Large intestine (tissue), 3 donors: ENCODE results near the gene SPPL2B. TPM values are rescaled to one million over a fixed set of nuclear protein-coding genes. Genes with fewer than 3 reads are reported as not detected.
A peak's percentile ranks its signal among the peaks of the same experiment; 100 is the strongest.
"Not testable (repeated sequence)": the region's sequence is repeated elsewhere in the genome, so short reads cannot be mapped to it uniquely, and the experiment has no call there.

Experiments
- DNase-seq, 2 donors: peaks; one replicate each; pipeline versions ENCODE4 v3.0.0 to v3.0.0-alpha.2; 2013
- H3K27ac ChIP-seq: one replicate; pipeline ENCODE4 v1.5.1; 2013; ENCODE audit warnings: low read length
- H3K27me3 ChIP-seq: 2 replicates; pipeline ENCODE4 v1.6.1; 2013; ENCODE audit warnings: low read length; ENCODE audit not compliant: control insufficient read depth, insufficient read depth
- H3K36me3 ChIP-seq: 2 replicates; pipeline ENCODE4 v1.6.1; 2013; ENCODE audit warnings: low read length; ENCODE audit not compliant: control insufficient read depth, insufficient read depth
- H3K4me1 ChIP-seq: one replicate; pipeline ENCODE4 v1.6.1; 2013; ENCODE audit warnings: low read length; ENCODE audit not compliant: control insufficient read depth, insufficient read depth
- H3K4me3 ChIP-seq: one replicate; pipeline ENCODE4 v1.5.1; 2013; ENCODE audit warnings: low read length
- H3K9me3 ChIP-seq: one replicate; pipeline ENCODE4 v1.6.1; 2013; ENCODE audit warnings: mild to moderate bottlenecking, low read depth, low read length, moderate library complexity; ENCODE audit not compliant: control insufficient read depth
- WGBS: methylation state at CpG from one replicate; pipeline ENCODE4 v1.1.5; 2013; ENCODE audit warnings: low lambda C conversion rate; ENCODE audit not compliant: insufficient coverage; 5-methylcytosine and 5-hydroxymethylcytosine counted together
- polyA plus RNA-seq: library from polyadenylated mRNA; unstranded; fragments of 120-200 nt; gene quantifications from one replicate; pipeline ENCODE4 v1.2.1, GENCODE V29; 2013

The SPPL2B gene
- polyA plus RNA-seq, 1 donor: 112 TPM

DNA sequence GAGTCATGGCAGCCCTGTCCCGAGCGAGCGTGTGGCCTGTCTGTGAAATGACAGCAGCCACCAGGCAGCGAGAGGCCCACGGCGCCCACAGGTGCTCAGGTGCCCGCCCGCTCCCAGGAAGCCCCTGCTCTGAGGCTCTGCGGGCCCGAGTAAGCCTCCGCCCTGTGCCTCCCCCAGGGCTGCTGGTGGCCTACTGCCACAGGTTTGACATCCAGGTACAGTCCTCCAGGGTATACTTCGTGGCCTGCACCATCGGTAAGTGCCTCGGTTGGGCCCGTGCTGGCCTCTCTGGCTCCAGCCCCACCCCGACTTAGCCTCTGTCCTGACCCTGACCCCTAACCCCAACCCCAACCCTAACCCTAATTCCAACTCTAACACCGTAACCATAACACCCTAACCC, 16.6 kb downstream of the SPPL2B start:
- H3K27me3 ChIP-seq: no peaks in the 10 kb centered on the region
- DNase-seq: no peak
- H3K27ac ChIP-seq: no peak overlapping the region
- H3K4me3 ChIP-seq: no peak overlapping the region
- WGBS: no CpG with 5 or more reads among the region's 17 CpGs
- H3K36me3 ChIP-seq: peaks cover 63% of the 10 kb centered on the region
- no peaks in the 10 kb centered on the region for H3K9me3 ChIP-seq
- H3K4me1 ChIP-seq: no peaks in the 10 kb centered on the region

DNA sequence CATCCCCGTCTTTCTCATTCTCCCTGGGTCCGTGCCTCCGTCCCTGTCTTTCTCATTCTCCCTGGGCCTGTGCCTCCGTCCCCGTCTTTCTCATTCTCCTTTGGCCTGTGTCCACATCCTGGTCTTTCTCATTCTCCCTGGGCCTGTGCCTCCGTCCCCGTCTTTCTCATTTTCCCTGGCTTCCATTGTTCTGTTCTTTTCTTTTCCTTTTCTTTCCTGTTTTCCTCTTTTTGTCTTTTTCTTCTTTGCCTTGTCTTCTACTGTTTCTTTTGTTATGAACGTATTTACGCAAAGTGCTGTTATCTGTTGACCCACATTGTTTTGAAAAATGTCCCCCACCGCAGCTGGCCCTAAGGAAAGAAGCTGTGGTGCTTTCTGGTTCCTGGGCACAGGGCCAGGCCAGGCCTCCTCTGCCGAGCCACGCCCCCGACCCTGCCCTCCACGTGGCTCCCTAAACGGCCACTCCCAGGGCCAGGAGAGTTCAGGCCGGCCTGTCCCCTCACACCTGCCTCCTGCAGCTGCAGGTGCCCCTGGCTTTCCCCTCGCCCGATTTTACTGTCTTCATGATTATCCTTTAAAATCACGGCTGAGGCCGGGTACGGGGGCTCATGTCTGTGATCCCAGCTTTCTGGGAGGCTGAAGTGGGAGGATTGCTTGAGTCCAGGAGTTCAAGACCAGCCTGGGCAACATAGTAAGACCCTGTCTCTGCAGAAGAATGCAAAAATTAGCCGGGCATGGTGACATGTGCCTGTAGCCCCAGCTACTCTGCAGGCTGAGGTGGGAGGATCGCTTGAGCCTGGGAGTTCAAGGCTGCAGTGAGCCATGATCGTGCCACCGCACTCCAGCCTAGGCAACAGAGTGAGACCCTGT, 17.5 kb downstream of the SPPL2B start:
- WGBS: 69% methylated on average over 8 of the region's 25 CpGs
- no peak overlapping the region for H3K27ac ChIP-seq
- H3K27me3 ChIP-seq: no peaks in the 10 kb centered on the region
- H3K4me1 ChIP-seq: no peaks in the 10 kb centered on the region
- H3K36me3 ChIP-seq: peaks cover 62% of the 10 kb centered on the region
- H3K4me3 ChIP-seq: no peak overlapping the region
- DNase-seq: peak; percentile 41 to 63
- H3K9me3 ChIP-seq: no peaks in the 10 kb centered on the region

DNA sequence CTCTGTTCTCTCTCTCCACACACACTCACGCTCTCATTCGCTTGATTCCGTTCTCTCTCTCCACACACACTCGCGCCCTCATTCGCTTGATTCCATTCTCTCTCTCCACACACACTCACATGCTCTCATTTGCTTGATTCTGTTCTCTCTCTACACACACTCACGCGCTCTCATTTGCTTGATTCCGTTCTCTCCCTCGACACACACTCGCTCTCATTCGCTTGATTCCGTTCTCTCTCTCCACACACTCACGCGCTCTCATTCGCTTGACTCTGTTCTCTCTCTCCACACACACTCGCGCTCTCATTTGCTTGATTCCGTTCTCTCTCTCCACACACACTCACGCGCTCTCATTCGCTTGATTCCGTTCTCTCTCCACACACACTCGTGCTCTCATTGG, 21.3 kb downstream of the SPPL2B start:
- DNase-seq, H3K9me3 ChIP-seq, H3K4me3 ChIP-seq, H3K27me3 ChIP-seq, H3K4me1 ChIP-seq, H3K27ac ChIP-seq: not testable (repeated sequence)
- peaks cover 63% of the 10 kb centered on the region for H3K36me3 ChIP-seq
- 99% methylated on average over 21 of the region's 24 CpGs for WGBS

DNA sequence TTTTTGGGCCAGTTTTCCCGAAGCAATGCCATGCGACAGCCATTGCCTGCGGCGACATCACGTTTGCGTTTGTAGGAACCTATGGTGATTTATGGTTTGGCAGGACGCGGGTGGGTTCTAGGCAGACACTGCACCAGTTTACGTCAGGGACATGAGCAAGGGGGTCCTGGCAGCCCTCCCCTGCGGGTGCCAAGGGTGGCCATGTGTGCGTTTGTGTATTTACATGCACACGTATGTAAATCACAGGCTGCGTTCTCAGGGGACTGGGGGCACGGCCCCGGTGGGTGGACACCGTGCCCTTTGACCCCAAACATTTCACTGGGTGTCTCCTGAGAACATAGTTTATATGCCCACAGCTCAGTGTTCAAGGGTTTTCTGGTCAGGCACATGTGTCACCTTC, 22.2 kb downstream of the SPPL2B start:
- Histone ChIP-seq H3K27ac (no peak overlapping the region), H3K4me3 (no peak overlapping the region), H3K27me3 (no peaks in the 10 kb centered on the region), H3K36me3 (peaks cover 57% of the 10 kb centered on the region), H3K9me3 (no peaks in the 10 kb centered on the region), H3K4me1 (no peaks in the 10 kb centered on the region)
- no peak for DNase-seq
- no CpG with 5 or more reads among the region's 16 CpGs for WGBS

- H3K4me3 ChIP-seq: no peak overlapping the region
- no peaks in the 10 kb centered on the region for H3K9me3 ChIP-seq
- H3K36me3 ChIP-seq: peaks cover 55% of the 10 kb centered on the region
- no peak overlapping the region for H3K27ac ChIP-seq
- H3K27me3 ChIP-seq: no peaks in the 10 kb centered on the region
- no peak for DNase-seq
- H3K4me1 ChIP-seq: no peaks in the 10 kb centered on the region
- no CpG with 5 or more reads among the region's 28 CpGs for WGBS
These were observed 23.1 kb downstream of the SPPL2B start for GRCh38 chr19:2351591-2351990.

GRCh38 chr19:2352121-2352520, 23.6 kb downstream of the SPPL2B start:
- no peak for DNase-seq
- Histone ChIP-seq H3K36me3 (peaks cover 53% of the 10 kb centered on the region), H3K4me1 (no peaks in the 10 kb centered on the region), H3K27me3 (no peaks in the 10 kb centered on the region), H3K9me3 (no peaks in the 10 kb centered on the region), H3K4me3 (no peak overlapping the region), H3K27ac (no peak overlapping the region)
- WGBS: no CpG with 5 or more reads among the region's 24 CpGs

DNA sequence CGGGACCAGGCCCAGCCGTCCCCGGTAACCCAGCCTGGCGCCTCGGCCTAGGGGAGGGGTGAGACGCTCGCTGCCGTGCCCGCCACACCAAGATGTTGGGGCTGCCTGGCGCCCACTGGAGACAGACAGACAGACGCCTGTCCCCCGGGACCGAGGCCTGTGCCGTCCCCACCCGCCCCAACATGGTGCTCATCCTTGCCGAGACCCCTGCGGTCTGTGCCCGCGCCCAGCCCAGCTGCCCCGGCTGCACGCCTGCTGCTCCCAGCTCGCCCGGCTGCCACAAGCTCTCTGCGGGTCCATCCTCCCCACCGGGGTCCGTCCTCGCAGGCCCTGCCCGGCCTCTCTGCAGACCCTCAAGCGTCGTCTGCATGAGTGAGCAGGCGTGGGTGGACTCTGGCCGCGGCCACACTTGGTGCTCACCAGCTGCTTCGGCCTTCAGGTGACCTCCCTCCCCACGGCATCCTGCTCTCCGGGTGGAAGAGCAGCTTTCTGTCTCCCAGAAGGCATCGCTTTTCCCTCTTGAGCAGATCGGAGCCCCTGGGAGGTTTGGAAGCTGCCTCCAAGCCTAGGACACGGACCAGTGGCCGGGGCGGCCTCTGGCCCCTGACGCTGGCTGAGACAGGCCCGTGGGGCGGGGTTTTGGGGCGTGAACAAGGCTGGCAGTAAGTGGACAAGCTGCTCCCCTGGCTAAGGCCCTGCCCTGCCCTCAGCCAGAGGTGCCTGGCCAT, 24.8 kb downstream of the SPPL2B start:
- DNase-seq: no peak
- H3K4me3 ChIP-seq: no peak overlapping the region

DNA sequence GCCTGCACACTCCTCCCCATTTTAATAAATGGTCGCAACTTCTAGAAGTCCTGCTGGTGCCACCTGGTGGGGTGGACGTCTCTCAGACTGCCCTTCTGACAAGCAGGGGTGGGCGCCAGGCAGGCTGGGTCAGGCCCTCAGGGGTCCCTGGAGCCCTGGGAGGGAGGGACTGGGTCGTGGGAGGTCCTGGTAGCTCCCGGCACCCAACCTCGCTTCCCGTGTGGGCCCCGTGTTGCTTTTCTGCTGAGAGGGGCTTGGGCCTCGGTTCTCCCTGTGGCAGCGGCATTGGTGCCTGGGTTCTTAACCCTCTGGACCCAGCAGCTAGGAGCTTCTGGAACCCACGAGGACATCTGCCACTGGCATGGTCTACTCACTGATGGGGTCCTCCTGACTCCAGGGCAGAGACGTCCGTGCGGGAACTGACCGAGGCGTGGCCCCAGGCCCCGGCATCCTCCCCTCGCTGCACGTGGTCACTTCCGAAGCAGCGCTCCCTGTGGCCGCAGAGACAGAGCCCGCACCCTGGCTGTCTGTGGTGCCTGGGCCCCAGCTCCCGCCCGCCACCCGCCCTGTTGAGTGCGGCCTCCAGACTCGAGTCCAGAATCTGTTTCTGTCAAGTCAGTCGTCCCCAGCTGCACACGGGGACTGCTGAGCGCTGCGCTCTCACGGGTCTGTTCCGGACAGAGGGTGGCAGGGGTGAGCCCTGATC, 25.6 kb downstream of the SPPL2B start:
- DNase-seq: no peak
- no peaks in the 10 kb centered on the region for H3K4me1 ChIP-seq
- no peak overlapping the region for H3K27ac ChIP-seq
- peaks cover 1% of the 10 kb centered on the region for H3K27me3 ChIP-seq
- H3K36me3 ChIP-seq: peaks cover 47% of the 10 kb centered on the region
- no peak overlapping the region for H3K4me3 ChIP-seq
- no CpG with 5 or more reads among the region's 34 CpGs for WGBS
- no peaks in the 10 kb centered on the region for H3K9me3 ChIP-seq

More for the DNA sequence above, 24.8 kb downstream of the SPPL2B start:
- no peaks in the 10 kb centered on the region for H3K9me3 ChIP-seq
- H3K27me3 ChIP-seq: no peaks in the 10 kb centered on the region
- H3K27ac ChIP-seq: no peak overlapping the region
- no CpG with 5 or more reads among the region's 45 CpGs for WGBS
- no peaks in the 10 kb centered on the region for H3K4me1 ChIP-seq
- H3K36me3 ChIP-seq: peaks cover 53% of the 10 kb centered on the region

GRCh38 chr19:2354670-2355069, 26.2 kb downstream of the SPPL2B start:
- Histone ChIP-seq H3K4me3 (no peak overlapping the region), H3K27ac (no peak overlapping the region), H3K9me3 (no peaks in the 10 kb centered on the region), H3K36me3 (peaks cover 45% of the 10 kb centered on the region), H3K27me3 (peaks cover 7% of the 10 kb centered on the region), H3K4me1 (no peaks in the 10 kb centered on the region)
- no peak for DNase-seq
- no CpG with 5 or more reads among the region's 17 CpGs for WGBS
